Astrocyte of the cerebellum (primary cell): Measurements from ENCODE around the gene UBE2Q2.

Experiments used
- DNase-seq: peaks from one replicate; pipeline ENCODE4 v3.0.0-alpha.2; 2011; ENCODE audit warnings: low read depth
- H3K4me3 ChIP-seq: 2 replicates; pipeline ENCODE4 v1.5.1; 2011; ENCODE audit warnings: mild to moderate bottlenecking, low read depth, low read length, moderate library complexity
- in situ Hi-C: cut with HindIII; loops from 2 replicates; pipeline ENCODE4 v1.10.0; 2017; ENCODE audit warnings: low sequenced_read_pairs
- TF ChIP-seq, protein P1 (sequence below): IDR thresholded peaks from 2 replicates; pipeline ENCODE4 v1.5.1; 2012; ENCODE audit warnings: low read length, low read depth, moderate library complexity, mild to moderate bottlenecking; ENCODE audit errors: missing control alignments

Gene UBE2Q2

DNA sequence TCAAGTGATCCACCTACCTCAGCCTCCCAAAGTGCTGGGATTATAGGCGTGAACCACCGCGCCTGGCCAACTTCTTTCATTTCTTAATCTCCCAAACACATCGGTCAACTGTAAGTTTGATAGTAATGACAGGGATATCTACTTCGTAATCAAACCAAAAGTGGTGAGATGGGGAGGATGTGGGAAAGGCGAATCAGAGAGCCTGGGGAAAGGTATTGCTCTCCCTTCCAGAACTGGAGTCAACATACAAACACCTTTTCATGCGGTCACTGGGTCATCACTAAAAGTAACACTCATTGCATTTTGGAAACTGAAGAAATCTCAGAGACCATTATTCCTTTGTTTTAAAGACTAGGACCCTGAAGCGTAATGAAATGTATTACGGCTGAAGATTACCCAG, 14.8 kb upstream of the UBE2Q2 start:
- H3K4me3 ChIP-seq: no peak overlapping the region
- no peak for DNase-seq
- in situ Hi-C loops: no loop called here
- TF ChIP-seq, protein P1, sequence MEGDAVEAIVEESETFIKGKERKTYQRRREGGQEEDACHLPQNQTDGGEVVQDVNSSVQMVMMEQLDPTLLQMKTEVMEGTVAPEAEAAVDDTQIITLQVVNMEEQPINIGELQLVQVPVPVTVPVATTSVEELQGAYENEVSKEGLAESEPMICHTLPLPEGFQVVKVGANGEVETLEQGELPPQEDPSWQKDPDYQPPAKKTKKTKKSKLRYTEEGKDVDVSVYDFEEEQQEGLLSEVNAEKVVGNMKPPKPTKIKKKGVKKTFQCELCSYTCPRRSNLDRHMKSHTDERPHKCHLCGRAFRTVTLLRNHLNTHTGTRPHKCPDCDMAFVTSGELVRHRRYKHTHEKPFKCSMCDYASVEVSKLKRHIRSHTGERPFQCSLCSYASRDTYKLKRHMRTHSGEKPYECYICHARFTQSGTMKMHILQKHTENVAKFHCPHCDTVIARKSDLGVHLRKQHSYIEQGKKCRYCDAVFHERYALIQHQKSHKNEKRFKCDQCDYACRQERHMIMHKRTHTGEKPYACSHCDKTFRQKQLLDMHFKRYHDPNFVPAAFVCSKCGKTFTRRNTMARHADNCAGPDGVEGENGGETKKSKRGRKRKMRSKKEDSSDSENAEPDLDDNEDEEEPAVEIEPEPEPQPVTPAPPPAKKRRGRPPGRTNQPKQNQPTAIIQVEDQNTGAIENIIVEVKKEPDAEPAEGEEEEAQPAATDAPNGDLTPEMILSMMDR: no peak

DNA sequence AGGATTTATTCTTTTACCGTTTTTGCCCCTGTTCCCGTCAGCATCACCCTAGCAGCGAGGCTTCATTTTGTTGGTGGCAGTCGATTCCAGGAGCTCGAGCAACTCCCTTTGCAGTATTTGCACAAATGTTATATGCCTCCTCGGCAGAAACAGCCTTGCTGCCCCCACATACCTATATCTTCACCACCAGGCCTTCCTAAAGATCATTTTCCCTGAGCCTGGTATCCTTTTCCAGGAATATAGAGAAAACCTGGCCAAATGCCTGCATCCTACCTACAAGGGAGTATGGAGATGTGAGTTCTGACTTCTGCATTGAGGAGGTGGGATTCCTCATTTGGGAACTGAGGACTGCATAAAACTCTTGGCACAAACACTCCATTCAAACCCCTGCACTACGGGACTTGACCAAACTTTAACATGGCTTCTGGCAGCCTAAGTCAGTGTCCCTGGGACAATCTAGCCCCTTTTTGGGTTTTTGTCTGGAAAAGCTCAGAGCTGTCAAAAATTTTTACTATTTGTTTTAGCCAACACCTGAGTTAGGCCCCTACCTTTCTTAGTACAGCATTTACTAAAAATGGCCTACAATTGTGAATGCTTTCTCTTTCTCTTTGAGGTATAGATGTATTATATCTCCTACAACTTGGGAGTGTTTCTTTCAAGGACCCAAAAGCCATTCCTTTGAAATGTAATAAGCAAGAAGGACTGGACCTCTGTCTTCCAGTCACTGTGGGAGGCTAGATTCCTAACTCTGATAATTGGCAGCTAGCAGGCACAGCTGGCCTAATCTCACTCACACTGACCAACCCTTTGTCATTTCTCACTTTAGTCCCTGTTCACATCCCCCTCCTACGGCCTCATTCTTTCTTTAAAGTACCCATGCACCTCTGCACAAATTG, 12.1 kb upstream of the UBE2Q2 start:
- H3K4me3 ChIP-seq: no peak overlapping the region
- DNase-seq: no peak
- TF ChIP-seq, protein P1: no peak
- in situ Hi-C loops: no loop called here

DNA sequence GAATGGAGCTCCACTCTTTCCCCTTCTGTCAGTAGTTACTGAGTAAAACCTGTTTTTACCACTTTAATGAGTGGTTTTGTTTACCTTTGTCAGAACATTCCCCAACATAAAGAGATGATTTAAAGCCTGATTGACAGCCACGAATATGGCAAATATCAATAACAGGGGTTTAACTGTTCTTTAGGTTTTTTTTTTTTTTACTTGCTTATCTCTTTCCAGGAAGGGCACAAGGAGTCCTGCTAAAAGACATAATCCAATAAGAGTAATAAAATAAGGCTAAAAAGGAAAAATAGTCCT, 11.5 kb upstream of the UBE2Q2 start:
- DNase-seq: no peak
- H3K4me3 ChIP-seq: no peak overlapping the region
- in situ Hi-C loops: no loop called here
- TF ChIP-seq, protein P1: no peak

DNA sequence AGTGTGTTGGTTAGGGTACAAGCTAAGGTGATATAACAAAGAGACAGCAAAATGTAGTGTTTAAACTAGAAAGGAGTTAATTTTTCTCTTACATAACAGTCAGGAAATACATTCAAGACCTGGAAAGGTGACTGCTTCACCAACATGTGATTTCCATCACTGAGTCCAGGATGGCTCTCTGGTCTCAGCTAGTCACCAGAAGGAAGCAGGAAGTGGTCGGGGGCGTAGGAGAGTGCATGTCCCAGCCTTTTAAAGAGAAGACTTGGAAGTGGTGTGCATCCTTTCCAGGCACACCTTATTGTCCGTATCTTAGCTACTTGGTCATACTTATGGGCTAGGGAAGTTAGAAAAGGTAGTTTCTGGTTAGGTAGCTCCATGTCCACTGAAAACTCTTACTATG, 11.1 kb upstream of the UBE2Q2 start:
- H3K4me3 ChIP-seq: no peak overlapping the region
- in situ Hi-C loops: no loop called here
- TF ChIP-seq, protein P1: no peak
- DNase-seq: no peak

DNA sequence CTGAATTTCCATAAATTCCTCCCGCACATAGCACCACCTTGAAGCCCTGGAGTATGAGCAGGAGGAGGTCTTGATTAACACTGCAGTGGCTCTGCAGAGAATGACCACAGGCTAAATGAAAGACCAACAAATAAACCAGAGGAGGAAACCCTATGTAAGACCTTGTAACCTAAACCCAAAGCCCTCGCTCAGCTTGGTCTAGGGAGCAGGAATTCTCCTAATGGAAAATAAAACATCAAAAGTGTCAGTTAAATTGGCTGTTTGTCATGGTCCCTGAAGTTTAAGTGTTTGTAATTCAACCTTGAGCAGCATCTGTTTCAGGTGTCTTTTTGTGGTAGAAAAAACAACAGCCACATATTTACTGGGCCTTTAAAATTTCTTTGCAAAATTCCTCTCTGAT, 9.2 kb upstream of the UBE2Q2 start:
- no peak for DNase-seq
- H3K4me3 ChIP-seq: no peak overlapping the region
- in situ Hi-C loops: no loop called here
- TF ChIP-seq, protein P1: no peak

DNA sequence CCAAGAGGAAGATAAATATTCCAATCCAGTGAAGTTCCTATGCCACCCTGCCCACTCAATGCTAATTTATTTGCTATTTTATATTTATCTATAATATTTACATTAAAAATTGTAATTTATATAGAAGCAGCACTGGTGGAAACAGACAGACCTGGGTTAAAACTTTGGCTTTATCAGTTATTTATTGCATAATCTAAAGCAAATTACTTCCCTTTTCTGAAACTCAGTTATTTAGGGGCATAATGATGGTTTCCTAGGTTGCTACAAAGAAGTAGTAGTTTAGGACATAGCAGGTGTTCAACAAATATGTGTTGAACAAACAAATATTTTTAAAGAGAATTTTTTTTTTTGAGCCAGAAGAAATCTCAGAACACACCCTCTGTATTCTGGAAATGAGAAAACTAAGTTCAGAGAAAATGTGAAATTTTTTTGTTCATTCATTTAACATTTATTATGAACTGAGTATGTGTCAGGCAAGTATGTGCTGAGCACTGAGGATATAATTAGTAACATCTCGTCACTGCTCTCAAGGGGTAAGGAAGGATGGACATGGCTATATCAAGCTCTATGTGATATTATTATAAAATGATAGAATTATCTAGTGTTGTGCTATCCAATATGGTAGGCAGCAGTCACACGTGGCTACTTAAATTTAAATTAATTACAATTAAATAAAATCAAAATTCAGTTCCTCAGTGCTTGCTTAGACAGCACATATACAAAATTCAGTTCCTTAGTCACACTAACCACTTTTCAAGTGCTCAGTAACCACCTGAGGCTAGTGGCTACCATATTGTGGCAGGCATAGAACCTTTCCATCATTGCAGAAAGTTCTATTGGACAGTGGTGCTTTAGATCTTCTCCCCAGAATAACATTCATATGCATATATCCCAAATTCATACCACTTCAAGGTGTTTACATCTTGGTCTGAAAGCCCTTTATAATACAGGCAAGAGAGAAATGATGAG, 7.0 kb upstream of the UBE2Q2 start:
- TF ChIP-seq, protein P1: no peak
- in situ Hi-C loops: no loop called here
- no peak for DNase-seq
- no peak overlapping the region for H3K4me3 ChIP-seq
